ENCODE measurements around the gene CEND1.
A peak's percentile ranks its signal among the peaks of the same experiment; 100 is the strongest.
"Not testable (repeated sequence)": the region's sequence is repeated elsewhere in the genome, so short reads cannot be mapped to it uniquely, and the experiment has no call there.

Gene CEND1

GRCh38 chr11:763549-764321 lies 26.2 kb downstream of the CEND1 start:
- no peak for DNase-seq (ENCODE audit: low read depth in 2 of 2)

- no peak for DNase-seq (ENCODE audit: low read depth in 2 of 2)
Measured at GRCh38 chr11:763073-763463, 26.8 kb downstream of the CEND1 start.

- no peak for DNase-seq (ENCODE audit: low read depth in 2 of 2)
Measured at GRCh38 chr11:762421-763072, 27.3 kb downstream of the CEND1 start.

GRCh38 chr11:761526-762108 lies 28.3 kb downstream of the CEND1 start:
- DNase-seq (ENCODE audit: low read depth in 2 of 2), result no peak

DNA sequence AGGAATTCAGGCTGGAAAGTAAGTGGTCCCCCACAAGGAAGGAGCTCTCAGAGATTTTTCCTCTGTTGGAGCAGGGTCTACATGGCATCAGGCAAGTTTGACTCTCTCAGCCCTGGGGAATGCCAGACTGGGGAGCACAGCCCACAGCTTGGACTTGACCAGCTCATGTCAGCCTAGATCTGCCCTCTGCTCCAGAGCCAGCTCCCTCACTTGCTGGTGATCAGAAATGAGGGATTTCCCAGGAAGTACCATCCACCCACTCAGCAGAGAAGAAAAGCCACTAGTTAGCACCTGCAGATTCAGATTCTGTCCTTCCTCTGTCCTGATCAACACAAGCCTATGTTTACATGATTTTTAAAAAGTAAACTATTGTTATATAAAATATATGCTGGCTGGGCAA lies 29.7 kb downstream of the CEND1 start:
- DNase-seq (ENCODE audit: low read depth in 2 of 2), result no peak

GRCh38 chr11:749731-750130 lies 40.2 kb downstream of the CEND1 start:
- no peak for DNase-seq (ENCODE audit: low read depth in 2 of 2)

DNA sequence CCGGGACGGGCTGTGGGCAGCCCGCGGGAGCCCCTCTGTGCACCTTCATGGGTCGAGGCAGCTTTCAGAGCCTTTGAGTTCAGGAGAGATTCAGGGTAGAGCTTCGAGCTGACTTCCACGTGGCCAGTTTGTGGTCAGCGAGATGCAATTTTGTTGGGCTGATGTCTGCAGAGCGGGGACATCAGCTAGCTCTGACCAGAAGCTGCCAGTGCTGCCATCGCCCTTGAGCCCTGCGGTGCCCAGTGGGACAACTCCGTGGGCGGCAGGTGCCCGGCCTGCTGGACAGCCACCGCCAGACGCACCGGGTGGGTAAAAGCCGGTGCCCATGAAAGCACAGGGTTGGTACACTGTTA lies 41.9 kb downstream of the CEND1 start:
- no peak for DNase-seq (ENCODE audit: low read depth in 2 of 2)

DNA sequence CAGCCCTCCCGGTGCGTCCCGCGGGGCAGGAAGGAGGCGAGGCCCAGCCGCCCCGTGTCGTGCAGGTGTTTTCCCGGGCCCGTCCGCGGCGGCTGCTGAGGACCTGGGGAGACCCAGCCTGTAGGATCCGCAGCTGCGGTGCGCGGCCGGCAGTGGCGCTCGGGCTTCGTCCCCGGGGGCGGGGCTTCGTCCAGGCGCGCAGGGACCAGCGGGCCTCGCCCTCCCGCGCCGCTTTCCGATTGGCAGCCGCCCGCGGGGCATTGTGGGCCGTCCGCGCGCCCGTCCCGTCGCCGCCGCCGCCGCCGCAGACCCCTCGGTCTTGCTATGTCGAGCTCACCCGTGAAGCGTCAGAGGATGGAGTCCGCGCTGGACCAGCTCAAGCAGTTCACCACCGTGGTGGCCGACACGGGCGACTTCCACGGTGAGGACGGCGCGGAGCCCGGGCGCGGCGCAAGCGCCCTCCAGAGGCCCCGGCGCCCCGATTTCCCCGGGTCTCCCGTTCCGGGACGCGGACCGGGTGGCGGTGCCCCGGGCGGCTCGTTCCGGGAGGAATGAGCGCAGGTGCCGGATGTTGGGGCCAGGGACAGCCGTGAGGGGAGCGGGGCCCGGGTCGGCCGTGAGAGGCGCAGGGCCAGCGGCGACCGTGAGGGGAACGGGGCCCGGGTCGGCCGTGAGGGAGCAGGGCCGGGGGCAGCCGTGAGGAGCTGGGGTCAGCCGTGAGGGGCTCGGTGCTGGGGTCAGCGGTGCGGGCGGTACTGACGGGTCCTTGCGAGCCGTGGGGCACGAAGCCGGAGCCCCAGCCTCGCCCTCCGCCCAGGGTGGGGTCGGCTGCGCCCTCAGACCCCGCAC lies 42.5 kb downstream of the CEND1 start, which contains the start of gene TALDO1:
Gene TALDO1, plus strand, starts transcription at position 307 of the 849 bp plus-strand sequence. Its CDS starts 18 bp downstream, at position 325.
- DNase-seq (ENCODE audit: low read depth in 2 of 2), result peak; percentile 51 to 63

- no peak for DNase-seq (ENCODE audit: low read depth in 2 of 2)
Measured at GRCh38 chr11:746289-747157, 43.4 kb downstream of the CEND1 start.

DNA sequence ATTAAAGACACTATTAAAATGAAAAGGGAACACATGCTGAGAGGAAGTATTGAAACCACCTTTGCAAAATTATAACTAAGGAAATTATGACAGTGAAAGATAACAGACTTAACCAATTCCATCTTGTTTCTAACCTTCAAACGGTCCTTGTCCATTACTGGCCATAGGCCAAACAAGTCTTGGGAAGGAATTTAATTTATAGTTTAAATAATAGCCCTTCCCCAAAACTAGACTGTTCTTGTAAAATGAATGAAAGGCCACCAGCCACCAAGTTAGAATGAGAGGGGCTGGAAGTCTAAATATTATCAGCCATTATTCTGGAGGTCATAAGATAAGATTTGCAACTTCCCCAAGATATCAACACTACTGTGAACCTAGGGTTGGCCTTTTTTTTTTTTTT lies 44.5 kb downstream of the CEND1 start:
- DNase-seq (ENCODE audit: low read depth in 2 of 2), result no peak

- DNase-seq (ENCODE audit: low read depth in 2 of 2), result no peak
Measured at GRCh38 chr11:742571-743201, 47.2 kb downstream of the CEND1 start.

DNA sequence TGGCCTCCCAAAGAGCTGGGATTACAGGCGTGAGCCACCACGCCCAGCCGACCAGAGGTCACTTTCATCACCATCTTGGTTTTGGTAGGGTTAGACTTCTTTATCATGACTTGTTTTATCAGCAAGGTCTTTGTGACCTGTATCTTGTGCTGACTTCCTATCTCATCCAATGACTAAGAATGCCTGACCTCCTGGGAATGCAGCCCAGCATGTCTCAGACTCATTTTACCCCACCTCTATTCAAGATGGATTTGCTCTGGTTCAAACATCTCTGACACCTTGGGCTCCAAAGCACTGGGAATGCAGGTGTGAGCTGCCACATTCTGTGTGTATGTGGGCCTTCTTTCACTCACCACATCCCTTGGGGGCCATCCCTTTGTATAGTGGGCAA lies 47.7 kb downstream of the CEND1 start:
- no peak for DNase-seq (ENCODE audit: low read depth in 2 of 2)

DNA sequence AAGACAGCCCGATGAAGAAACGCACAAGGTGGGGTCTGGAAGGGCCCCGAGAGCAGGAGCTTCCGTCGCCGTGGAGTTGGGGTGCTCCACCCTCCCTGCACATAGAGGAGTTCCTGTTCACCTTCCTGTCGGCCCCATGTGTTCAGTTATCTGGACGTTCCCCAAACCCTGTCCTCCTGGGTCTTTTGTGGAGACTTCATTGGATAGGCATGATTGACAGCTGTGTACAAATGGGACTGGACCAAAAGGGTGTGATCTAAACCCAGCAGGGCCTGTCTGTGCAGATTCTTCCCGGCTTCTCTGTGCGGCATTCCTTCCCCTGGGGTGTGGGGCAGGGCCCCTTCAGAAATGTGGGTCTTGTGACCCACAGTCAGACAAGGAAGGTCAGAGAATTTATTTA lies 52.0 kb downstream of the CEND1 start:
- not testable (repeated sequence) for DNase-seq (ENCODE audit: low read depth in 2 of 2)

DNA sequence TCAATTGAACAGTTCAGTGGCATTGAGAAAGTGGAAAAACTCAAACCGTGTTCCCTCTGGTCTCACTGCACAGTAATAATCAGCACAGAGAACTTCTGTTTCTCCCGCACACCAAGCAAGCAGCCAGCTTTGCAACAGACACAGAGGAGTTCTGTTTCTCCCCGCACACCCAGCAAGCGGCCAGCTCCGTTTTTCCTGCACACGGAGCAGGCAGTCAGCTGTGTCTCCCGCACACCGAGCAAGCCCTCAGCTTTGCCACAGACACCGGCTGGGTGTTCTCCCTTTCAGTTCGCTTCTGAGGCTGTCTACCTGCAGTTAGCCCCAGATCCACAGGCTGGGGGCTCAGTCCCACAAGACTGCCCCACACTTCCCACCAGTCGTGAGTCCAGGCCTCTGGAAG lies 52.5 kb downstream of the CEND1 start:
- DNase-seq (ENCODE audit: low read depth in 2 of 2), result no peak

All from activated CD8-positive, alpha-beta memory T cell treated with anti-CD3 and anti-CD28 coated beads for 4 hours (primary cell).